Measurements from ENCODE around the gene S100A13. TPM values are rescaled to one million over a fixed set of nuclear protein-coding genes. Genes with fewer than 3 reads are reported as not detected.

The S100A13 gene
- total RNA-seq, 2 experiments from 2014 or later = 4.8 to 10.3 TPM

- no peak for TF ChIP-seq CTCF (conservative IDR thresholded peaks at IDR 0.05; ENCODE audit: low read length)
- no peak for TF ChIP-seq EZH2phosphoT487 (IDR thresholded peaks at IDR 0.05; ENCODE audit: borderline replicate concordance, low read depth, low read length)
- intact Hi-C loops (cut with micrococcal nuclease; ENCODE audit: unreplicated experiment) = no loop called here
- Histone ChIP-seq H2AFZ (ENCODE audit: low read length) (no peak overlapping the region), H3K4me2 (ENCODE audit: low read length) (no peak overlapping the region), H3K4me1 (ENCODE audit: insufficient read depth, low read length, poor library complexity, severe bottlenecking) (peaks cover 18% of the 10 kb centered on the region), H3K27ac (ENCODE audit: low read depth, low read length, poor library complexity, severe bottlenecking) (no peak overlapping the region), H3K4me3 (ENCODE audit: low read depth, low read length, poor library complexity, severe bottlenecking) (no peak overlapping the region), H3K9me3 (ENCODE audit: low read length) (no peaks in the 10 kb centered on the region), H4K20me1 (ENCODE audit: insufficient read depth, low read length) (peaks cover 6% of the 10 kb centered on the region; the same call in 1 of the 2 replicates), H3K36me3 (ENCODE audit: insufficient read depth, low read length) (peaks cover 63% of the 10 kb centered on the region), H3K9me2 (ENCODE audit: insufficient read depth, low read length) (no peaks in the 10 kb centered on the region), H3K79me2 (ENCODE audit: insufficient read depth, low read depth, low read length) (peaks cover 16% of the 10 kb centered on the region)
- BruUV-seq (replicated peaks) = TSS peak; percentile 40
- DNase-seq (ENCODE audit: low spot score) = no peak
- CTCF ChIA-PET (ENCODE audit: unreplicated experiment) = no interaction called here
- POLR2A ChIA-PET = interaction anchor here (2.7 kb wide), 1 partner anchor 27 kb away, joined by 7 read pairs; the partner anchor contains the start of gene CHTOP
These were observed 33.9 kb upstream of the S100A13 start for GRCh38 chr1:153661111-153661708.

- TF ChIP-seq EZH2phosphoT487 (IDR thresholded peaks at IDR 0.05; ENCODE audit: borderline replicate concordance, low read depth, low read length) (no peak), CTCF (conservative IDR thresholded peaks at IDR 0.05; ENCODE audit: low read length) (no peak)
- Histone ChIP-seq H4K20me1 (ENCODE audit: insufficient read depth, low read length) (peaks cover 6% of the 10 kb centered on the region; the same call in 1 of the 2 replicates), H3K79me2 (ENCODE audit: insufficient read depth, low read depth, low read length) (peaks cover 12% of the 10 kb centered on the region), H3K4me1 (ENCODE audit: insufficient read depth, low read length, poor library complexity, severe bottlenecking) (peaks cover 18% of the 10 kb centered on the region), H3K9me2 (ENCODE audit: insufficient read depth, low read length) (no peaks in the 10 kb centered on the region), H3K4me2 (ENCODE audit: low read length) (peak overlapping the region; percentile 94), H3K9me3 (ENCODE audit: low read length) (no peaks in the 10 kb centered on the region), H3K36me3 (ENCODE audit: insufficient read depth, low read length) (peaks cover 48% of the 10 kb centered on the region), H3K27ac (ENCODE audit: low read depth, low read length, poor library complexity, severe bottlenecking) (peak overlapping the region; percentile 68), H2AFZ (ENCODE audit: low read length) (no peak overlapping the region), H3K4me3 (ENCODE audit: low read depth, low read length, poor library complexity, severe bottlenecking) (peak overlapping the region; percentile 96)
- BruUV-seq (replicated peaks) = no TSS peak
- DNase-seq (ENCODE audit: low spot score) = no peak
- intact Hi-C loops (cut with micrococcal nuclease; ENCODE audit: unreplicated experiment) = loop anchor here (2.0 to 5.0 kb wide), 3 partner anchors 25 to 87 kb away; partner anchors contain the start of gene CHTOP
- ChIA-PET CTCF (ENCODE audit: unreplicated experiment) (no interaction called here), POLR2A (interaction anchor here (1.0 to 1.3 kb wide), 5 partner anchors 9 to 25 kb away, joined by 3 to 5 read pairs (median 4); no protein-coding TSS in a partner anchor)
These were observed 32.4 kb upstream of the S100A13 start for GRCh38 chr1:153659656-153660055.

GRCh38 chr1:153659175-153659534 lies 31.9 kb upstream of the S100A13 start:
- peak overlapping the region; percentile 96 for H3K4me3 ChIP-seq (ENCODE audit: low read depth, low read length, poor library complexity, severe bottlenecking)
- ChIA-PET POLR2A (interaction anchor here (0.7 to 1.3 kb wide), 6 partner anchors 10 to 26 kb away, joined by 3 to 5 read pairs (median 4); partner anchors contain the start of gene CHTOP), CTCF (ENCODE audit: unreplicated experiment) (interaction anchor here (0.5 to 0.6 kb wide), 2 partner anchors 25 to 61 kb away, joined by 3 read pairs; partner anchors contain the start of gene CHTOP)
- TF ChIP-seq CTCF (conservative IDR thresholded peaks at IDR 0.05; ENCODE audit: low read length) = no peak
- TF ChIP-seq EZH2phosphoT487 (IDR thresholded peaks at IDR 0.05; ENCODE audit: borderline replicate concordance, low read depth, low read length) = no peak
- peaks cover 12% of the 10 kb centered on the region for H3K79me2 ChIP-seq (ENCODE audit: insufficient read depth, low read depth, low read length)
- no peak for DNase-seq (ENCODE audit: low spot score)
- peaks cover 6% of the 10 kb centered on the region; the same call in 1 of the 2 replicates for H4K20me1 ChIP-seq (ENCODE audit: insufficient read depth, low read length)
- H3K36me3 ChIP-seq (ENCODE audit: insufficient read depth, low read length) = peaks cover 43% of the 10 kb centered on the region
- no peaks in the 10 kb centered on the region for H3K9me2 ChIP-seq (ENCODE audit: insufficient read depth, low read length)
- peak overlapping the region; percentile 94 for H3K4me2 ChIP-seq (ENCODE audit: low read length)
- H3K4me1 ChIP-seq (ENCODE audit: insufficient read depth, low read length, poor library complexity, severe bottlenecking) = peaks cover 18% of the 10 kb centered on the region
- peak overlapping the region; percentile 77; the same call in 1 of the 2 replicates for H2AFZ ChIP-seq (ENCODE audit: low read length)
- H3K9me3 ChIP-seq (ENCODE audit: low read length) = no peaks in the 10 kb centered on the region
- H3K27ac ChIP-seq (ENCODE audit: low read depth, low read length, poor library complexity, severe bottlenecking) = peak overlapping the region; percentile 68
- TSS peak; percentile 75 for BruUV-seq (replicated peaks)
- intact Hi-C loops (cut with micrococcal nuclease; ENCODE audit: unreplicated experiment) = loop anchor here (2.0 to 5.0 kb wide), 3 partner anchors 24 to 87 kb away; partner anchors contain the start of gene CHTOP

All from OCI-LY7 (cell line).